Measurements from ENCODE around the gene ZNF668.

DNA sequence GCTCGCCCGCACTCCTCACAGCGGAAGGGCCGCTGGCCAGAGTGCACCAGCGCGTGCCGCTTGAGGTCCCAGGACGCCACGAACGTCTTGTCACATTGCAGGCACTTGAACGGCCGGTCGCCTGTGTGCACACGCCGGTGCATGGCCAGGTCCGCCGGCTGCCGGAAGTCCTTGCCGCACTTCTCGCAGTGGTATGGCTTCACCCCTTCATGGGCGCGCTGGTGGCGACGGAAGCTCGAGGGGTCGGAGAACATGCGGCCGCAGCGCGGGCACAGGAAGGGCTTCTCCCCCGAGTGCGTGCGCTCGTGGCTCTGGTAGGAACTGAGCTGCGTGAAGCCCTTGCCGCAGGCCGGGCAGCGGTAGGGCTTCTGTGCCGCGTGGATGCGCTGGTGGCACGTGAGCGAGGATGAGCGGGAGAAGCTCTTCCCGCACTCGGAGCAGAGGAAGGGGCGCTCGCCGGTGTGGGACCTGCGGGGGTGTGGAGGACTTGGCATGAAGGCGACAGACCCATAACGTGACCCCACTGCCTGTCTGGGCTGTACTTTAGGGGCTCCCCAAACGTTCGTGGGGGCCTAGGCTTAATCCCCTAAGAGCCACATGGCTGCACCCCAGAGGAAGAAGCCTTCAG is 12.1 kb downstream of the ZNF668 start:
- TF ChIP-seq CTCF (IDR thresholded peaks at IDR 0.05 in 8 of 11, conservative IDR thresholded peaks at IDR 0.05 in 3 of 11) (no peak), POLR2AphosphoS5 (IDR thresholded peaks at IDR 0.05) (peak in 2 of 3 donors; percentile 17 to 37), POLR2A (IDR thresholded peaks at IDR 0.05) (no peak)

Measured in spleen (tissue), 7 donors.